GM10266 (cell line): ENCODE data around the gene DUSP28.

Experiments used
- DNase-seq: peaks from one replicate; pipeline ENCODE4 v3.0.0; 2012; ENCODE audit errors: extremely low spot score
- TF ChIP-seq, protein P1 (sequence below): IDR thresholded peaks from 2 replicates; pipeline ENCODE4 v1.5.1; 2012; ENCODE audit warnings: mild to moderate bottlenecking, low read depth; ENCODE audit not compliant: control insufficient read depth, insufficient read depth; ENCODE audit errors: missing control alignments

The DUSP28 gene

DNA sequence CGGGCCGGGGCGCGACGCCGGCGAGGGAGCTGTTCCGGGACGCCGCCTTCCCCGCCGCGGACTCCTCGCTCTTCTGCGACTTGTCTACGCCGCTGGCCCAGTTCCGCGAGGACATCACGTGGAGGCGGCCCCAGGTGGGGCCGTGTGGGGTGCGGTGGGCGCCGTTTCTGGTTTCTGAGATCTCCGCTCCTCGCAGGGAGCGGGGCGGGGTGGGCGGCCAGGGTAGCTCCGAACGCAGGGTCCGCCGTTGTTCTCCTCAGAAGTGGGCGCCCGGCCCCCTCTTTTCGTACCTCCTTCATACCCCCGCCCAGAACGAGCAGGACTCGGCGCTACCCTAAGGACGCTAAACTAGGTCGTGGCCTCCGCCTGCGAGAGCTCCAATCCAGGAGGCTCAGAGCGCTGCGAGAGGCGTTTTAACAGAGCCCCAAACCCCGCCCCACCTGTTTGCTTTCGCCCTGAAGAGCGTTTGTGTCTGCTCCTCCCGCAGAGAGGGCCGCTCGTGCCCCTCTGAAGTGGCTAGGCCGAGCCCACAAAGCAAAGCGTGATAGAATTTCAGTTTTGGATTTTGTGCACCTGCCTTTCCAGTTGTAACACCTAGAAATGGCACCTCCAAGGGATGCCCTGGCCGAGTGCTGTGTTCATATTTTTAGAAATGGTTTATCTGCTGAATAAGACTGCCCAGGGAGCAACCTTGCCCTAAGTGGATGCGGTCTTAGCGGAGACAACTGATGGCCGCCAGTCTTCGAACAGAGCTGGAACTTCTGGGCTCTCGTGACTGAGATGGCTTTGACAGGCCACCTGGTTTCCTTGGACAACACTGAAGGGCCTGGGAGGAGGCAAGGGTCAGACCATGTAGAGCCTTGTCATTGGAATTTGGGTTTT lies 27.0 kb downstream of the DUSP28 start:
- TF ChIP-seq, protein P1, sequence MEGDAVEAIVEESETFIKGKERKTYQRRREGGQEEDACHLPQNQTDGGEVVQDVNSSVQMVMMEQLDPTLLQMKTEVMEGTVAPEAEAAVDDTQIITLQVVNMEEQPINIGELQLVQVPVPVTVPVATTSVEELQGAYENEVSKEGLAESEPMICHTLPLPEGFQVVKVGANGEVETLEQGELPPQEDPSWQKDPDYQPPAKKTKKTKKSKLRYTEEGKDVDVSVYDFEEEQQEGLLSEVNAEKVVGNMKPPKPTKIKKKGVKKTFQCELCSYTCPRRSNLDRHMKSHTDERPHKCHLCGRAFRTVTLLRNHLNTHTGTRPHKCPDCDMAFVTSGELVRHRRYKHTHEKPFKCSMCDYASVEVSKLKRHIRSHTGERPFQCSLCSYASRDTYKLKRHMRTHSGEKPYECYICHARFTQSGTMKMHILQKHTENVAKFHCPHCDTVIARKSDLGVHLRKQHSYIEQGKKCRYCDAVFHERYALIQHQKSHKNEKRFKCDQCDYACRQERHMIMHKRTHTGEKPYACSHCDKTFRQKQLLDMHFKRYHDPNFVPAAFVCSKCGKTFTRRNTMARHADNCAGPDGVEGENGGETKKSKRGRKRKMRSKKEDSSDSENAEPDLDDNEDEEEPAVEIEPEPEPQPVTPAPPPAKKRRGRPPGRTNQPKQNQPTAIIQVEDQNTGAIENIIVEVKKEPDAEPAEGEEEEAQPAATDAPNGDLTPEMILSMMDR, result no peak
- peak; percentile 62 for DNase-seq

DNA sequence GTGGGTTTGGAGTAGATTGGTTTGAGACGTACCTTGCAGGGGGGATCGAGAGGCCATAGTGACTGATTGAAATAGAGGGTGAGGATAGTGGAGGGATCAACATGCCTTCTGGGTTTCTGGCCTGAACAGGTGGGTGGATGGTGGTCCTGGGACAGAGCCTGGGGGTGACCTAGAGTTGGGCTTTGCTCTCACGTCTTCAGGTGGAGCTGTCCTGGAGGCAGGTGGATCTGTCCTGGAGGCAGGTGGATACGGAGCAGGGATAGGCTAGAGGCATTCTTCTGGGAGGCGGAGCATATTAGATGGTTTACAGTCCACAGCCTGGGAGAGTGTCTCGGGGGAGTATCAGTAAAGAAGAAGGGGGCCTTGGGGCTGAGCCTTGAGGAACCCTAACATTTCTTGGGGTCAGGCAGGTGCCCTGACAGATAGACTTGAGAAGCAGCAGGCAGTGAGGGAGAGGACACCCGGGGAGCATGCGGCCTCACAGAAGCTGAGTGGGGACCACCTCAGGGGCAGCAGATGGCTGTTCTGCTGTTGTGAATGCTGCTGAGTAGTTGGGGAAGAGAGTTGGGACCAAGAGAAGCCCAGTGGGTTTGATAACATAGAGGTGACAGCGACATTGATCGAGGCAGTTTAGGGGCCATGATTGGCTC lies 28.0 kb downstream of the DUSP28 start:
- DNase-seq, result no peak
- TF ChIP-seq, protein P1, result no peak

DNA sequence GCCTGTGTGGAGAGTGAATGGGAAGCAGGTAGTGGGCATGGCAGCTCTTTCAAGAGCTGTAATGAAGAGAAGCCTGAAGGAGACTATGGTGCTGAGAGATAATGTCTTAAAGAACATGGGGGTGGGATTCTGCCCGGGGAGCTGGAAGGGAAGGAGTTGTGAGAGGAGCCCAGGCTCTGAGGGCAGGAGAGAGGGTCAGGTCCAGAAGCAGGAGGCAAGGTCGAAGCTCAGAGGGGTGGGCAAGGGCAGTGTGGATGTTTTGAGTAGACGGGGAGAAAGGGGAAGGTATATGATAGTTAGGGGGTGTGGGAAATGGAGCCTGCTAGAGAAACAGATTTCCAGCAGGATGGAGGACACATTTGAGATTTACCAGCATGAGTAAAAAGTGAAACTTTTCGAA lies 28.5 kb downstream of the DUSP28 start:
- no peak for DNase-seq
- TF ChIP-seq, protein P1, result no peak

DNA sequence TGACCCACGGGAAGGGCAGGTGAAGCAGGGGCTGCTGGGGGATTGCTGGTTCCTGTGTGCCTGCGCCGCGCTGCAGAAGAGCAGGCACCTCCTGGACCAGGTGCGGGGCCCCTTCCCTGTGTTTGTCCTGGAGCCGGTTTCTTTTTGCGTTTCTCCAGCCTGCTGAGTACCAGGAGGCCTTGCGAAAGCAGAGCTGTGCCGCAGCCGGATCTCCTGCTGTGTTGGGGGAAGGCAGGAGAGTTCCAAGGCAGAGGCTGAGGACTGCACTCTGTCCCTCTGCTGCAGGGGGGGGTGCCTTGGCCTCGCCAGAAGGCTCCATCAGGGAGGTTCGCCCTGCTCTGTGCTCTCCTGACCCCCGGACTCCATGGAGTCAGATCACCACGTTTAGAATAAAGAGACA lies 29.2 kb downstream of the DUSP28 start:
- TF ChIP-seq, protein P1, result no peak
- DNase-seq, result no peak

DNA sequence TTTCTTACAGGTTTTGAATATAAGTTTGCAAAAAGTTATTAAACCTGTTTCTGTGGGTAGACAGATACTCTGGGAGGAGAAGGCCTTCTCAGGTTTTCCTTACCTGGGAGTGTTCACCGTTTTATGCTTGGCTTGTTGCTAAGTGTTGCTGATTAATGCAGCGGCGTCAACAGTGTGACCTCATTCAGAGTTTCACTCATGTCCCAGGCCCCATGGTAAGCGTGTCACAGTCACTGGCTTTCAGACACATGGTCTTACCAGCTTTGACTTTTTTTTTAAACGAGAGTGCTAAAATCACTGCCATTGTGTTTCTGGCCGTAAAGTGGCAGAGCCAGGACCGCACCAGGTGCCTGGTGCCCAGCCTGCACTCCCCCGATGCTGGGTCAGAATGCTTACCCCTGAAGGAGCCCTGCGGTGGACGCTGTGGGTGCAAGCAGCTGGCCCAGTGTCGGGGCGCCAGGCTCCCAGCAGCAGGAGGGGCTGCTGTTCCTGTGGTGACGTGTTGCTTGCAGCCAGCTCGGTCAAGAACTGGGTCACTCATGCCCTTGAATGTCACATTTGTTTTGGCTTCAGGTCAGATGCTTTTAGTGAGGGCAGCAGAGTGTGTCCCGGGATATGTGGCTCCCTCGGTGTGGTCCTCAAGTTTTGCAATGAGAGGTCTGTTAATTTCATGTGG lies 29.8 kb downstream of the DUSP28 start:
- TF ChIP-seq, protein P1, result no peak
- no peak for DNase-seq

DNA sequence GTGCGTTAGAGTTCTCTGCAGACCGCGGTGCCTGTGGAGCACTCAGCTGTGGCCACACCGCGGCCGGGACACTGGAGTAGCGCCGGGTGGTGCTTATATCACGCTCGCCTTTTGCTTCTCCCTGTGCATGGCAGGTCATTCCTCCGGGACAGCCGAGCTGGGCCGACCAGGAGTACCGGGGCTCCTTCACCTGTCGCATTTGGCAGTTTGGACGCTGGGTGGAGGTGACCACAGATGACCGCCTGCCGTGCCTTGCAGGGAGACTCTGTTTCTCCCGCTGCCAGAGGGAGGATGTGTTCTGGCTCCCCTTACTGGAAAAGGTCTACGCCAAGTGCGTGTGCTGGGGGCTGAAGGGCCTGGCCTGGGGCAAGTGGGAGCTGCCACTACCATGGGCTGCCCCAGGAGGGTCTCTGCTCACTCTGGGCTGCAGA lies 30.5 kb downstream of the DUSP28 start:
- TF ChIP-seq, protein P1, result no peak
- DNase-seq, result no peak
